Head of caudate nucleus (tissue), 42 donors: ENCODE measurements around the gene GCDH.

Source experiments
- DNase-seq, 42 donors: peaks; one replicate each; pipeline versions ENCODE4 v3.0.0 to v3.0.0-alpha.2; 2020 to 2021; ENCODE audit warnings: mixed read lengths in 7 of 42
- intact Hi-C: fragments of 100-400 bp; cut with DNase I; formaldehyde crosslinking; loops from one replicate; pipeline ENCODE4 v1.15.0; 2022

GCDH gene

GRCh38 chr19:12935071-12935470, 44.1 kb downstream of the GCDH start:
- intact Hi-C loops: no loop called here
- no peak for DNase-seq

- intact Hi-C loops: no loop called here
- no peak for DNase-seq
Observed at GRCh38 chr19:12936582-12936981, 45.6 kb downstream of the GCDH start.

GRCh38 chr19:12937093-12937926, 46.4 kb downstream of the GCDH start:
- intact Hi-C loops: no loop called here
- DNase-seq: peak in 11 of 42 donors; percentile 26 to 67 (median 43)

GRCh38 chr19:12937927-12938778, 47.2 kb downstream of the GCDH start, which contains the start of gene CALR:
TSS of gene CALR (plus strand) at chr19:12938609. CDS start at chr19:12938680, 71 bp downstream.
- peak; percentile 98 to 100 (median 100) for DNase-seq
- intact Hi-C loops: no loop called here

- intact Hi-C loops: no loop called here
- DNase-seq: peak in 2 of 42 donors; percentile 18 to 30
Observed at GRCh38 chr19:12938779-12939601, 48.0 kb downstream of the GCDH start.

GRCh38 chr19:12939975-12940423, 49.0 kb downstream of the GCDH start:
- DNase-seq: no peak
- intact Hi-C loops: no loop called here

GRCh38 chr19:12940897-12941296, 49.9 kb downstream of the GCDH start:
- intact Hi-C loops: no loop called here
- no peak for DNase-seq

GRCh38 chr19:12943437-12944044, 52.6 kb downstream of the GCDH start:
- intact Hi-C loops: no loop called here
- no peak for DNase-seq

GRCh38 chr19:12944104-12944674, 53.2 kb downstream of the GCDH start:
- intact Hi-C loops: no loop called here
- DNase-seq: no peak

- DNase-seq: peak; percentile 84 to 97 (median 92)
- intact Hi-C loops: loop anchor here (1.0 kb wide), 1 partner anchor 26 kb away; the partner anchor contains the start of gene SYCE2
Observed at GRCh38 chr19:12945479-12946091, 54.6 kb downstream of the GCDH start, which contains the start of gene RAD23A. TSS of gene RAD23A (plus strand) at chr19:12945862. CDS start at chr19:12945949, 87 bp downstream.

- intact Hi-C loops: no loop called here
- peak in 18 of 42 donors; percentile 15 to 63 (median 40) for DNase-seq
Observed at GRCh38 chr19:12946092-12946721, 55.2 kb downstream of the GCDH start.

- intact Hi-C loops: no loop called here
- no peak for DNase-seq
Observed at GRCh38 chr19:12946731-12947496, 56.0 kb downstream of the GCDH start.

- intact Hi-C loops: no loop called here
Observed at GRCh38 chr19:12947702-12948611, 57.0 kb downstream of the GCDH start.

GRCh38 chr19:12948612-12949362, 57.8 kb downstream of the GCDH start:
- intact Hi-C loops: no loop called here
- no peak for DNase-seq

More at GRCh38 chr19:12947702-12948611, 57.0 kb downstream of the GCDH start:
- DNase-seq: no peak
